ENCODE measurements around the gene CBR3. TPM values are rescaled to one million over a fixed set of nuclear protein-coding genes. Genes with fewer than 3 reads are reported as not detected.

CBR3 gene
- total and polyA plus RNA-seq, 4 donors = 0.23 to 9.0 (median 4.7) TPM

GRCh38 chr21:36166705-36167104 is 31.8 kb downstream of the CBR3 start:
- peaks cover 0 to 8% (median 0%) of the 10 kb centered on the region in 5 donors for H3K4me1 ChIP-seq (ENCODE audit: control insufficient read depth in 5 of 5, insufficient read depth in 5 of 5, low read length in 5 of 5)
- TF ChIP-seq CTCF (IDR thresholded peaks at IDR 0.05; ENCODE audit: control extremely low read depth, extremely low read depth) = no peak
- H3K27ac ChIP-seq (ENCODE audit: low read depth in 1 of 2, low read length in 1 of 2) = no peak overlapping the region
- no peaks in the 10 kb centered on the region for H3K27me3 ChIP-seq (ENCODE audit: control insufficient read depth in 3 of 3, insufficient read depth in 3 of 3, low read length in 2 of 3)
- 61 to 86% methylated on average over 7 of the region's 7 CpGs for WGBS, 2 donors
- no peak for DNase-seq
- H3K4me3 ChIP-seq = no peak overlapping the region
- H3K9ac ChIP-seq (ENCODE audit: insufficient read depth in 1 of 2, low read length in 2 of 2) = no peak overlapping the region
- ATAC-seq (ENCODE audit: insufficient read depth, low FRiP score) = no peak
- peaks cover 0 to 11% (median 0%) of the 10 kb centered on the region in 4 donors for H3K36me3 ChIP-seq (ENCODE audit: control insufficient read depth in 4 of 4, insufficient read depth in 4 of 4, low read length in 4 of 4)
- peaks cover 0 to 5% (median 0%) of the 10 kb centered on the region in 4 donors for H3K9me3 ChIP-seq (ENCODE audit: control insufficient read depth in 4 of 4, insufficient read depth in 3 of 4, low read length in 3 of 4)

GRCh38 chr21:36167541-36167940 is 32.7 kb downstream of the CBR3 start:
- DNase-seq = no peak
- Histone ChIP-seq H3K27me3 (ENCODE audit: control insufficient read depth in 3 of 3, insufficient read depth in 3 of 3, low read length in 2 of 3) (no peaks in the 10 kb centered on the region), H3K9ac (ENCODE audit: insufficient read depth in 1 of 2, low read length in 2 of 2) (no peak overlapping the region), H3K4me1 (ENCODE audit: control insufficient read depth in 5 of 5, insufficient read depth in 5 of 5, low read length in 5 of 5) (peaks cover 0 to 8% (median 0%) of the 10 kb centered on the region in 5 donors), H3K27ac (ENCODE audit: low read depth in 1 of 2, low read length in 1 of 2) (no peak overlapping the region), H3K4me3 (no peak overlapping the region), H3K9me3 (ENCODE audit: control insufficient read depth in 4 of 4, insufficient read depth in 3 of 4, low read length in 3 of 4) (peaks cover 0 to 5% (median 0%) of the 10 kb centered on the region in 4 donors), H3K36me3 (ENCODE audit: control insufficient read depth in 4 of 4, insufficient read depth in 4 of 4, low read length in 4 of 4) (peaks cover 0 to 11% (median 0%) of the 10 kb centered on the region in 4 donors)
- WGBS, 2 donors = 42 to 63% methylated on average over 4 of the region's 4 CpGs
- TF ChIP-seq CTCF (IDR thresholded peaks at IDR 0.05; ENCODE audit: control extremely low read depth, extremely low read depth) = no peak
- no peak for ATAC-seq (ENCODE audit: insufficient read depth, low FRiP score)

GRCh38 chr21:36169470-36170128 is 34.7 kb downstream of the CBR3 start:
- H3K27me3 ChIP-seq (ENCODE audit: control insufficient read depth in 3 of 3, insufficient read depth in 3 of 3, low read length in 2 of 3) = no peaks in the 10 kb centered on the region
- TF ChIP-seq CTCF (IDR thresholded peaks at IDR 0.05; ENCODE audit: control extremely low read depth, extremely low read depth) = no peak
- H3K9me3 ChIP-seq (ENCODE audit: control insufficient read depth in 4 of 4, insufficient read depth in 3 of 4, low read length in 3 of 4) = peaks cover 0 to 5% (median 0%) of the 10 kb centered on the region in 4 donors
- ATAC-seq (ENCODE audit: insufficient read depth, low FRiP score) (no peak), DNase-seq (no peak)
- WGBS, 2 donors = 81 to 87% methylated on average over 19 of the region's 19 CpGs
- no peak overlapping the region for H3K4me3 ChIP-seq
- H3K4me1 ChIP-seq (ENCODE audit: control insufficient read depth in 5 of 5, insufficient read depth in 5 of 5, low read length in 5 of 5) = peaks cover 0 to 3% (median 0%) of the 10 kb centered on the region in 5 donors
- H3K9ac ChIP-seq (ENCODE audit: insufficient read depth in 1 of 2, low read length in 2 of 2) = no peak overlapping the region
- peaks cover 0 to 11% (median 0%) of the 10 kb centered on the region in 4 donors for H3K36me3 ChIP-seq (ENCODE audit: control insufficient read depth in 4 of 4, insufficient read depth in 4 of 4, low read length in 4 of 4)
- no peak overlapping the region for H3K27ac ChIP-seq (ENCODE audit: low read depth in 1 of 2, low read length in 1 of 2)

All from lung (tissue), 12 donors.